ENCODE measurements around the gene CCDC12.
"Not testable (repeated sequence)": the region's sequence is repeated elsewhere in the genome, so short reads cannot be mapped to it uniquely, and the experiment has no call there.

CCDC12 gene

DNA sequence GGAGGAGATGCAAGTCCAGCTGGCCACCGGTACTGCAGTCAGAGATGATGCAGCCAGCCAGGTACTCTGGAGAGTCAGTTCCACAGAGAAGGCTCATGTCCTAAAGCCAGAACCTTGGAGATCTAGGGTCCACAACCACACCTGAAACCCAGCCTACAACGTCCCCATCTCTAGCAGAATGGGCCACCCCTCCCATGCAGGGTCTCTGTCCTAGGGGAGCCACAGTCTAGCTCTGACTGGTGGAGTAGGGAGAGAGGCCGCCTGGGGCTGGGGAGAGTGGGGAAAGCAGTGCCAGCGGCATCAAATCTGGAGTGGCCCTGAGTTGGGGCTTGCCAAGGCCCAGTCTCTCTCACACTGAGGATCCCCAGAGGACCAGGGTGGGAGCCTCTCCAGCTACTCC is 55.5 kb downstream of the CCDC12 start:
- DNase-seq = no peak

DNA sequence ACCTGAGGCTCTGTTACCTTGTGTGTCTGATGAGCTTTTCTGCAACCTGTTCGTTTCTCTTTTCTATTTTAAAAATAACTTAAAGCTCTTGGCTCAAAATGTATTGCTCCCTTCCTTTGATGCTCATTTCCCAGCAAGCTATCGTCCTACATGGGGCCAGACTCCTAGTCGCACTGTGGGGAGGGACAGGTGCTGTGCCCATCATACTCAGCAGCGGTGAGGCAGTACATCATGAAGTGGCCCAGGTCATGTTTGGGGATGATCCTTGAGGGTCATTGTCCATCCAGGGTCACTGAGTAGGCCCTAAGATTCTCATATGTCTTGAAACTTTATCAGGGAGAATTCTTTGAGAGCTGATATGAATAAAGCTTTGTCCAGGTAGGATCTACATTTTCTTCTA is 57.9 kb downstream of the CCDC12 start:
- no peak for DNase-seq

DNA sequence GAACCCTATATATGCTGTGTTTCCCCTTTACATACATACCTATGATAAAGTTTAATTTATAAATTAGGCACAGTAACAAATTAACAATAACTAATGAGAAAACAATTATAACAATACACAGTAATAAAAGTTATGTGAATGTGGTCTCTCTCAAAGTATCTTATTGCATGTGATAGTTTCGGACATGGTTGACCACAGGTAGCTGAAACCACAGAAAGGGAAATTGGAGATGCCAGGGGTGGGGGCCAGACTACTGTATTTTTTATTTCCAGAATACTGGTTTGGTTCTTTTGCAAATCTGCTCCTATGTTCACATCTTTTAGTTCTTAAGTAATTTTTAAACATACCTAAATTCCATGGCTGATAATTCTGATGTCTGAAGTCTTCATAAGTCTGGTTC is 58.3 kb downstream of the CCDC12 start:
- DNase-seq = no peak

DNA sequence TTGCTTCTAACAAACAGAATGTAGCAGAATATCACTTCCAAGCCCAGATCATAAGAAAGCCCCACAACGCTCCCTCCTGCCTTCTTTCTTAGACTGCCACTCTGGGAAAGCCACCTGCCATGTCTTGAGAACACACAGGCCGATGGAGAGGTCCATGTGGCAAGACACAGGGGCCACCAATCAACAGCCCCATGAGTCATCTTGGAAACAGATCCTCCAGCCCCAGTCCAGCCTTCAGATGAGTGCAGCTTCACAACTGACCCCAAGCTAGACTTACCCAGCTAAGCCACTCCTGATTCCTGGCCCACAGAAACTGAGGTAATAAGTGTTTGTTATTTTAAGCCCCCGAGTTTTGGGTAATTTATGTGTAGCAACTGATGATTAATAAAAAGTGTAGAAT is 59.3 kb downstream of the CCDC12 start:
- DNase-seq = no peak

DNA sequence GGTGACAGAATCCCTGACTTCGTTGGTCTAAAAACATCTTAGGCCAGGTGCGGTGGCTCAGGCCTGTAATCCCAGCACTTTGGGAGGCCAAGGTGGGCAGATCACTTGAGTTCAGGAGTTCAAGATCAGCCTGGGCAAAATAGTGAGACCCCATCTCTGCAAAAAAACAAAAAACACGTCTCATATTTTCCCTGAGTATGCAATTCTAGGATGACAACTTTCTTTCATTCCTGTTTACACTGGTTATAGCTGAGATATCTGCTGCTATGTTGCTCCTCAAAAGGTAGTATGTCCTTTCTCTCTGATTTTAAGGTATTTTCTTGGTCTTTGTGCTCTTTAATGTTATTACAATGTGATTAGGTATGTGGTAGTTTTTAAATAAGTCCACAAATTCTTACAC is 59.7 kb downstream of the CCDC12 start:
- DNase-seq = no peak

DNA sequence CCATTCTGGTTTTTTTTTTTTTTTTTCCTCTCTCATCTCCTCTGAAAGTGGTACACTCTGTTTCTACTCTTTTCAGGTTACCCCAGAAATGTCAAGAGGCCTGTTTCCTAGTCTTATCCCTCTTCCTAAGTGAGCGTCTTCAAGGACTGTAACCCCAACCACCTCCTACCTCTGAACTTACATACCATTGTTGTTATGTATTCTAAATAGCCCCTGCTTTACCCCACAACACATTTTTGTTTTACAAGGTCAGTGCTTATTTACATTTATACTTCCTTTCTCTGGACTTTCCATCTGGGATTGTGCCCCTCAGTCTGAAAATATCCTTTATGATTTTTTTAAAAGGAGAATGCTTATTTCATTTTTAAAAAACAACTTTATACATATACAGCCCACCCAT is 60.3 kb downstream of the CCDC12 start:
- no peak for DNase-seq

DNA sequence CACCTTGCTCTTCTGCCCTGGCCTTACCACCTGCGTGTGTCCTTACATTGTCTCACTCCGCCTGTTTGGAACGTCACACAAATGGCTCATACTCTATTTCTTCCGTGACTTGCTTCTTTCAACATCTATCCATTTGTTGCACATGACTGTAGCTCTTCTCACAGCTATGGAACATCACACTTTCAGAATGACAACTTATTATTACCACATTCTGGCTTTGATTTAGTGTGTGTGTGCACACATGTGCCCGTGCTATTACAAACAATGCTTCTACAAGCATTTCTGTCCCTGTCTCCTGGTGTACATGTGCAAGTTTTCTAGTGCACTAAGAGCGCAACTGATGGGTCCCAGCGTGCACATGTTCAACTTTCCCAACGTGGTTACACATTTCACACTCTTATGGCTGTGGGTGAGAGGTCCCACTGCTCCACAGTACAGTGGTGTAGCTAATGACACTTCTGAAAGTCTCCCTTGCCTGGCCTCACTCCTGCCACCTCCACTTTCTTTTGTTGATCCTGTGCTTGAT is 61.2 kb downstream of the CCDC12 start:
- DNase-seq = no peak

DNA sequence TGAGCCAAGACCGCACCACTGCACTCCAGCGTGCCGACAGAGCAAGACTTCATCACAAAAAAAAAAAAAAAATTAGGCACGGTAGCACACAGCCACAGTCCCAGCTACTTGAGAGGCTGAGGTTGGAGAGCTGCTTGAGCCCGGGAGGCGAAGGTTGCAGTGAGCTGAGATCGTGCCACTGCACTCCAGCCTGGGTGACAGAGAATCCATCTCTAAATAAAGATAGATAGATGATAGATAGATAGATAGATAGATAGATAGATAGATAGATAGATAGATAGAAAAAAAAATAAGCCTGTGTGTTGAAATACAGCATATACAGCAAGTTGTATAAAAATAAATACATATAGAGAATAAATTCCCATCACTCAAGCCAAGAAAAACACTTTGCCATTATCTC is 61.7 kb downstream of the CCDC12 start:
- DNase-seq = no peak

DNA sequence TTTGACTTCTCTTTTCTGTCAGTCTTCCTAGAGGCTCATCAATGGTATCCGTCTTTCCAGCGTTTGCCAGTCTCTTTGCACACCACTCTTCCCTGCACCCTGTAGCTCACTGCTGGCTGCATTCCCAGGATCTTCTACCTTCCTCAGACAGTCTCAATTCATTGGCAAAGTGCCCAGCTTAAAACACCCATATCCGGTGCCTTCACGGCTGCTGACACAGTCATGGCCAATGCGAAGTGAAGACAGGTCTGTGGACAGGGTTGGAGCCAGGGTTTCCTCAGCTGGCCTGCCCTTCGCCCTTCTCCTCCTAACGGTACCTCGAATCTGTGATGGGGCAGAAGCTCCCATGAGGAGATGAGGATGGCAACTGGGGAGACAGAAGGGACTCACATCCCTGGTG is 62.9 kb downstream of the CCDC12 start:
- peak; percentile 80 for DNase-seq

DNA sequence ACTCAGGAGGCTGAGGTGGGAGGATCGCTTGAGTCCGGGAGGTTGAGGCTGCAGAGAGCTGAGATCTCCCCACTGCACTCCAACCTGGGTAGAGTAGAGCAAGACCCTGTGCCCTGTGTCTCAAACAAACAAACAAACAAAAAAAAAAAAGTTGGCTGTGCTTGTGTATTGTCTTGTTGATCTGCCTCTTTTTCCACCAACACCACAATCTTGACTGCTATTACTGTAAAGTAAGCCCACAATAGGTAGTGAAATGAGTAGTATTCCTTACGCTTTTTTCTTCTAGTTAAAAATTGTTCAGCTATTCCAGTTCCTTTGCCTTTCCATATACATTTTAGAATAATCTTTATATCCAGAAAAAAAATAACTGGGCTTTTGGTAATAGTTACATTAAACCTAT is 63.6 kb downstream of the CCDC12 start:
- no peak for DNase-seq

DNA sequence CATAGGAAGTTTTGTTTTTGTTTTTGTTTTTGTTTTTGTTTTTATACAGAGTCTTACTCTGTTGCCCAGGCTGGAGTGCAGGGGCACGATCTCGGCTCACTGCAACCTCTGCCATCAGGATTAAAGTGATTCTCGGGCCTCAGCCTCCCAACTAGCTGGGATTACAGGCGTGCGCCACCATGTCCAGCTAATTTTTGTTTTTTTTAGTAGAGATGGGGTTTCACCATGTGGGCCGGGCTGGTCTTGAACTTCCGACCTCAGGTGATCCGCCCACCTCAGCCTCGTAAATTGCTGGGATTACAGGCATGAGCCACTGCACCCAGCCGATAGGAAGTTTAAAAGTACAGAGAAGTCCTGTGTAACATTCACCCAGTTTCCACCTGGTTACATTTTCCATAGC is 65.6 kb downstream of the CCDC12 start:
- DNase-seq = not testable (repeated sequence)

DNA sequence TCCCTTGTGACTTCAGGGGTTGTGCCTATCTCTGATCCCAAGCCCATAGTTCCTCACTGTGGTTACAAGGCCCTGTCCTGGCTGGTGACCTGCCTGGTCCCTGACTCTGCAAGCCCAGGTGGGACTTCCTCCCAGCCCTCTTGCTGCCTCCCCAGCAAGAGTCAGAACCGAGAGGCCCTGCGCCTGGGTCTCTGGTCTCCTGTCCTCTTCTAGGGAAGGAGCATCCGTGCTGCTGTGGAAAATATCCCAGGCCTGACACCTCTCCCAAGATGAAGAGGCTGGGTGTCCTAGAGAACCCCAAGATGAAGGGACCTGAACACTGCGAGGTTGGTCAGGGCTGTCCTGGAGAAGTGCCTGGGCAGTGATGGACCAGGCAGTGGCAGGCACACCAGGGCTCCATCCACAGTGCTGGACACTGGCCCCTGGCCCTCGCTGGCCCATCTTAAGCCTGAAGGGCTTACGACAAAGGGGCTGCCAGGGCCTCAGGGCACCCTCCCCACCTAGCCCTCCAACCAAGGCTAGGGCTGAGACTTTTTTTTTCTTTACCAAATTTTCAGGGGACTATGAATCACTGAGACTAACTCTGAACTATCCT is 66.3 kb downstream of the CCDC12 start:
- no peak for DNase-seq

DNA sequence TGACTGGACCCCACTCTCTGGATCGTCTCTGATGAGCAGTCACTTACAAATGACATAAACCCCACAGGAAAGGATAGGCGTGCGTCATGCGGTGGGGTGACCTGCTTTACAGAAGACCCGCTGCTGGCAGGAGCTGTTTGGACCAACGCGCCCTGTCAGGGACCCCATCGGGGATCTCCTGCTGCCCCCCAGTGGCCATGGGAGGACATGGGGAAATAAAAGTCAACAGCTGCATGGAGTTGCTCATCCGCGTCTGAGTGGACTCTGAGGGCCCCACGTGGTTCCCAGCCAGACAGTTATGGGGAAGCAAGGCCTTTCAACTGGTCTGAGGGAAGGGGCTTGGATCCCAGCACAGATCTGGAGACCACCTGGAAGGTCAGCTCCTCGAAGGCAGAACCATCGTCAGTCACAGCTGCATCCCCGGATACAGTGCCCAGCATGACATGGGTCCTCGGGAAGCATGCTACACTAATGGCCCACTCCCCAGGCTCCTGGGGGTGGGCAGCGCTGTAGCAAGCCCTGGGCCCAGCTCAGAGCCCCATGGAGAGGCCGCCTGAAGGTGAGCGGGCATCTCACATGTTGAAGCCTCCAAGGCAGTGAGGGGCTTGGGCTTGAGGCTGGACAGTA is 66.9 kb downstream of the CCDC12 start:
- no peak for DNase-seq

DNA sequence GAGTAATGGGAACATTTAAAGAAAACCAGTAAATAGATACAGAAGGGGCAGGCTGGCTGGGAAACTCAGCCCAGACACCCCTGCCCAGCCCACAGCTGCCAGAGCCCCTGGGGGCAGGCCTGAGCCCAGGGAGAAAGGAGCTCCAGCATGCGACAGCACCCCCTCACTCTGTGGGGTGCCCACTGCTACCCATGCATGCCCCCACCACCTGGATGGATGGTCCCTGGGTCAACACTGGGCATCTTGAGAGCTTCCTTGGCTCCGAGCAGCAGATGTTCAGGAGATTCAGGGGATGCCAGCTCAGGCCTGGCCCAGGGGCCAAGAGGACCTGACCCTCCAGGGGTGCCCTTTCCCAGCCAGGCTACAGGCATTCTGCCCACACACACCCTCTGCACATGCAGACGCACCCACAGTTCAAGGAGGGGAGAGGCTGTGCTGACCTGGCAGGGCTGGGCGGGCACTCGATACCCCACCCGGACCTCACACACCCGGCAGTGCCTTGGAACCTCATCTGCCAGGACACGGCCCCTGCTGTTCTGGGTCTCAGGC is 67.5 kb downstream of the CCDC12 start:
- no peak for DNase-seq

DNA sequence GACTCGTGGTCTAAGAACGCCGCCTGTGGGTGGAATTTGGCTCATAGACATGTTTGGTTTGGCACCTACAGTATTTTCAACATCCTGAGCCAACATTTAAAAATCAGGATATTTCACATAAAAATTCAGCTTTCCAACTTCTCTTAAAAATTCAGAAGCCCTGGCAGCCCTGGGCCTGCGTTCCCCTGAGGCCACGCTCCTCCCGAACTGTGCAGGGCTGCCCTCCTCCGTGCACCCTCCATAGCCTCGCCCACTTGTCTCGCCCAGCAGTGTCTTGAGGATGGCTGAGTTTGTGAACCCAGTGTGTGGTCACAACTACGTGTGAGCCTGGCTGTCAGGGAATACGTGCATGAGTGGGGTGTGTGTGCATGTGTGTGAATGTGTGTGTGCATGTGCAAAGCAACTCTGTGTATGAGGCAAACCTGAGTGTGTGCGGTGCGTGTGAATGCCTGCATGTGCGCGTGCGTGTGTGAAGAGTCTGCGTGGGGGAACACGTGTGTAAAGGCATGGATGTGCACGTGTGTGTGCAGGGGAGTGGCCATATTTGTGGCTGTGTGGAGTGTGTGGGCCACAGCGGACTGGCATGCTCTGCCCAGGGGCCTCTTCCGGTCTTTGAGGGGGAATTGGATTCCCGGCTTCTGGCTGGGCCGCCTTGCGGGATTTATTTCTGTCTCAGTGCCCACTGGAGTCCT is 68.1 kb downstream of the CCDC12 start:
- DNase-seq = no peak

DNA sequence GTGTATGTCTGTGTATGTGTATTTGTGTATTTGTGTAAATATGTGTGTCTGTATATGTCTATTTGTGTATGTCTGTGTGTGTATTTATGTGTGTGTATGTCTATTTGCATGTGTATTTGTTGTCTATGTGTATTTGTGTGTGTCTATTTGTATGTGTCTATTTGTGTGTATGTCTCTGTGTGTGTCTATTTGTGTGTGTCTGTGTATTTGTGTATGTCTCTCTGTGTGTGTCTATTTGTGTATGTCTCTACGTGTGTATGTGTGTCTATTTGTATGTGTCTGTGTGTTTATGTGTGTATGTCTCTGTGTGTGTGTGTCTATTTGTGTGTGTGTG is 68.6 kb downstream of the CCDC12 start:
- no peak for DNase-seq

DNA sequence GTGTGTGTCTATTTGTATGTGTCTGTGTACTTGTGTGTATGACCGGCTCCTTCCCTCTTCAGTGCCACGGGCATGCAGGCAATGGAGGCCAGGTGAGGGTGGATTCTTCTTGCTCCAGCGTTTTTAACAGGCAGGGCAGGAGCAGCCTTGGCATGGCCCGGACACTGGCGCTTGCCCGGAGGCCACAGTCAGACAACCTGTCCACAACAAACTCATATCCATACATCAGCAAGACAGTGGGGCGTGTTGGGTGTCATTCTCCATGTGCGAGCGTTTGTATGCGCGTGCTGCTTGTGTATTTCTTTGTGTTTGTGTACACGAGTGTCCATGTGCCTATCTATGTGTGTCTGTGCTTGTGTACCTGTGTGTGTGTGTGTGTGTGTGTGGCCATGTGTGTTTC is 69.3 kb downstream of the CCDC12 start:
- no peak for DNase-seq

DNA sequence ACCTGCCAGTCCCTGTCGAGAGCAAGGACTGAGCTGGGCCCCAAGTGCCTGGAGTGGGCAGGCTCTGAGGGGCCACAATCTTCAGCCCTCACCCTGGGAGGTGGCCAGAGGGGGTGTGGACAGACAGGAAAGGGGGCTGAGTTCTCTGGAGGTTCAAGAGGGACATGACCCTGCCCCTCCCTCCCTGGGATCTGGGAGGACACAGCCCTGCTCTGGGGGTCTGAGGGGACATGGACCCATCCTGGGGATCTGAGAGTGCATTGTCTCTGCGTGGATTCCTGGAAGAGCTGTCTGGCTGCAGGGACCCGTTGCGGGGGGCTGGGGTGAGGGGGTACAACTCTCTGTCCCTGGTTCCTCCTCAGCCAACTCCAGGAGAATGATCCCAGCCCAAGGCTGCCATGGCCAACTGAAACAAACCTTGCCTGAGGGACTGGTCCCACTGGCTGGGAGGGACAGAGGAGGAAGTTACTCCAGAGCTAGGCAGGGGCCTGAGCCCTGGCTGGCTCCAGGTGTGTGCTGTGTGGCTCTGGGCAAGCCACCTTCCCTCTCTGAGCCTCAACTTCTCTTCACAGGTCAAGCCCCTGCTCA is 70.0 kb downstream of the CCDC12 start:
- no peak for DNase-seq

DNA sequence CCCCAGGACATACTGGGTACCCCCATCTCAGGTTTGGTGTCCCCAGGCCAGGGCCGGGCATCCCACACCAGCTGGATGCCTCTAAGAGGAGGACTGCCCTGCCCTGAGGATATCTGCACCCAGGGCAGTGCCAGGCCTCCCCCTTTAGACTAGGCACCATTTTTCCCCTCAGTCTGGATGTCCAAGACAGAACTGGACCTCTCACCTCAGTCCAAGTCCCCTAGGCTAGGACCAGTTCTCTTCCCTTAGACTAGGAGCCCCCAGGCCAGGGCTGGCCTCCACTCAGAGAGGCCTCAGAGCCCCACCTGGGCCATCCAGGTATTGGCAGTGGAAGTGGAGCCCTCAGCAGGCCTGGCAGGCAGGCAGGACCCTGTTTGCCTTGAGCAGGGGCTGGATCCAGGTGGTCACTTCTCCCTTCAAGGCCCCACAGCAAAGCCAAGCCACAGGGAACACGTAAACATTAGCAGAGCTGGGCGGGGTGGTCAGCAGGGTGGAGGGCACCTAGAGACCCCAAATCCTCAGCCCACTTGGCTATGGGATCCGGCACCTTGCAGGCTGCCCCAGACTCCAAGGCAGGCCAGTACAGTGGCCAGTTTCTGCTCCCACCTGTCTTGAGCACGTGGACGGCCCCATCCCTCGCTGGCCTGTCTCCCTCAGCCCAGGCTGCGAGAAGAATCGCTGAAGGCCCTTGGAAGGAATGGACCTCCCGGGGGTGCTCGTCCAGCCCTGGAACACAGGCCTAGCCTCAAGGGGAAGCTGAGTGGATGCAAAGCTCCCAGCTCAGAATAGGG is 70.7 kb downstream of the CCDC12 start:
- DNase-seq = no peak

DNA sequence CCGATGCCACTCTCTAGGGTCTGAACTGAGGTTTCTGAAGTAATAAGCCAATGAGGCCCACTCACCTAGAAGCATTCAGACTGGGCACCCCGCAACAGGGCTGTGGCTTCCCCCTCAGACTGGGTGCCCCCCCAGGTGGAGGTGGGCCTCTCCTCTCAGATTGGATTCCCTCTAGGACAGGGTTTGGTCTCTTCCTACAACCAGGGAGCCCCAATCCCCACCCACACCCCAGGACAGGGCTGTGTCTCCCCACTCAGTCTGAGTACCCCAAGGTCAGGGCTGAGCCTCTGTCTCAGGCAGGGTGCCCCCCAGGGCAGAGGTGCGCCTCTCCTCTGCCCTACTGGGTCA is 71.4 kb downstream of the CCDC12 start:
- DNase-seq = no peak

DNA sequence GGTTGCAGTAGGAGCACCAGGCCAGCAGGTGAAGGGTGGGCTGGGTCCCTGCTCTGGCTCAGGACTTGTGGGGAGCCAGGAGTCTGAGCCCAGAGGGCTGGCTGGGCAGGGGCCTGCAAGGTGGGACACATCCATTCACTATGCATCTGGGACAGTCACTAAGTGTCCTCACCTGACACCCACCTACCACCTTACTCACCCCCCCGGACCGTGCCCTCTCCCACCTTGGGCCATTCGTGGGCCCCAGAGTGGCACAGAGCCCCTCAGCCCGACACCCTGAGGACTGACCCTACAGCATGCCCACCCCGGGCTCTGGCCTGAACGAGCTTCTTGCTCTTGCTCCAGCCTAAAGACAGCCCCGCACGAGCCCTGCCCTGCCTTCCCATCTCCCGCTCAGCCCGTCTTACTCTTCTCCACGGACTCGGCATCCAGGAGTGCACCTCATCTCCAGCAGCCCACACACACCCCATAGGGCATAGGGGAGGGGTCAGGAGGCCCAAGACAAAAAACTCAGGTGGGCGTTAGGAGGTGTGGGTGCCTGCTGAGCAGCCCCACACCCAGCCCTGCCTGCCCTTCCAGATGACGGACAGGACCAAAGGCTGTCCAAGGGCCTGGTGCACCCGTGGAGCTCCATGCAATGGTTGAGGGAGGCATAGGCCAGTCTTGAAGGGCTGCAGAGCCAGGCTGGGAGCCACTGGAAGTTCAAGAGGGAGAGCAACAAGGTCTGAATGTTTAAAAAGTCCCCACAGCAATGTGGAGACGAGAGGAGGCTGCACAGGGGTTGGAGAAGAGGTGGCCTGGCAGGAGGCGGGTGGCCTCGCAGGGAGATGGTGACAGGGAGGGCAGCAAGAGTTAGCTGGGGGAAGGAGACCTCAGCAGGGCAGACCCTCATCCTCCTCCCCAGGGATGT is 72.0 kb downstream of the CCDC12 start:
- DNase-seq = no peak

Measured in DMS153 (cell line).